Glutamatergic neuron (in vitro differentiated cells): ENCODE results near the gene STX4. TPM values are rescaled to one million over a fixed set of nuclear protein-coding genes. Genes with fewer than 3 reads are reported as not detected.

Experiments used
- DNase-seq: peaks from one replicate; pipeline ENCODE4 v3.0.0; 2022
- H3K27ac Mint-ChIP-seq: one replicate; pipeline ENCODE4 v1.8.0; 2020; ENCODE audit warnings: mild to moderate bottlenecking, mixed read lengths, inconsistent platforms; ENCODE audit not compliant: unreplicated experiment
- H3K27me3 Mint-ChIP-seq: one replicate; pipeline ENCODE4 v1.8.0; 2020; ENCODE audit warnings: mild to moderate bottlenecking, moderate library complexity, mixed read lengths, inconsistent platforms; ENCODE audit not compliant: unreplicated experiment
- H3K36me3 Mint-ChIP-seq: one replicate; pipeline ENCODE4 v1.8.0; 2020; ENCODE audit warnings: mild to moderate bottlenecking, mixed read lengths, inconsistent platforms; ENCODE audit not compliant: unreplicated experiment
- H3K4me1 Mint-ChIP-seq: one replicate; pipeline ENCODE4 v1.8.0; 2020; ENCODE audit warnings: mild to moderate bottlenecking, low read depth, mixed read lengths, inconsistent platforms; ENCODE audit not compliant: unreplicated experiment
- H3K4me3 Mint-ChIP-seq: one replicate; pipeline ENCODE4 v1.8.0; 2020; ENCODE audit warnings: mild to moderate bottlenecking, mixed read lengths, inconsistent platforms; ENCODE audit not compliant: unreplicated experiment
- H3K9me3 Mint-ChIP-seq: one replicate; pipeline ENCODE4 v1.8.0; 2020; ENCODE audit warnings: mild to moderate bottlenecking, moderate library complexity, mixed read lengths, inconsistent platforms; ENCODE audit not compliant: unreplicated experiment
- CTCF ChIP-seq: fragments of 200-600 bp; sonication (generic); IDR thresholded peaks from one replicate; pipeline ENCODE4 v1.5.0; 2021; ENCODE audit not compliant: partially characterized antibody, unreplicated experiment
- total RNA-seq: library from RNA; stranded (reverse); fragmentation: NEBNext Ultra II Directional; extraction: Animal tissue kit (Norgen Biotek cat#: 25700); gene quantifications from one replicate; pipeline ENCODE4 v1.2.1, GENCODE V29; 2021; ENCODE audit not compliant: unreplicated experiment

Gene STX4
- total RNA-seq, 1 donor from 2014 or later, result 23.4 TPM

- peaks cover 14% of the 10 kb centered on the region for H3K4me1 Mint-ChIP-seq
- H3K27ac Mint-ChIP-seq, result no peak overlapping the region
- no peak overlapping the region for H3K4me3 Mint-ChIP-seq
Measured at GRCh38 chr16:31061126-31061812, 27.9 kb downstream of the STX4 start.

GRCh38 chr16:31061813-31062440 lies 28.6 kb downstream of the STX4 start:
- Mint-ChIP-seq H3K9me3 (peaks cover 14% of the 10 kb centered on the region), H3K36me3 (no peaks in the 10 kb centered on the region), H3K4me3 (no peak overlapping the region), H3K4me1 (peaks cover 14% of the 10 kb centered on the region), H3K27ac (no peak overlapping the region), H3K27me3 (peaks cover 9% of the 10 kb centered on the region)
- no peak for DNase-seq
- no peak for TF ChIP-seq CTCF

More at GRCh38 chr16:31061126-31061812, 27.9 kb downstream of the STX4 start:
- Mint-ChIP-seq H3K9me3 (peaks cover 14% of the 10 kb centered on the region), H3K27me3 (peaks cover 11% of the 10 kb centered on the region), H3K36me3 (no peaks in the 10 kb centered on the region)
- no peak for TF ChIP-seq CTCF
- no peak for DNase-seq

GRCh38 chr16:31063495-31063842 lies 30.1 kb downstream of the STX4 start:
- DNase-seq, result no peak
- no peak for TF ChIP-seq CTCF
- Mint-ChIP-seq H3K9me3 (peaks cover 12% of the 10 kb centered on the region), H3K27me3 (peaks cover 11% of the 10 kb centered on the region), H3K4me1 (peaks cover 14% of the 10 kb centered on the region), H3K36me3 (no peaks in the 10 kb centered on the region), H3K4me3 (no peak overlapping the region), H3K27ac (peak overlapping the region; percentile 43)

DNA sequence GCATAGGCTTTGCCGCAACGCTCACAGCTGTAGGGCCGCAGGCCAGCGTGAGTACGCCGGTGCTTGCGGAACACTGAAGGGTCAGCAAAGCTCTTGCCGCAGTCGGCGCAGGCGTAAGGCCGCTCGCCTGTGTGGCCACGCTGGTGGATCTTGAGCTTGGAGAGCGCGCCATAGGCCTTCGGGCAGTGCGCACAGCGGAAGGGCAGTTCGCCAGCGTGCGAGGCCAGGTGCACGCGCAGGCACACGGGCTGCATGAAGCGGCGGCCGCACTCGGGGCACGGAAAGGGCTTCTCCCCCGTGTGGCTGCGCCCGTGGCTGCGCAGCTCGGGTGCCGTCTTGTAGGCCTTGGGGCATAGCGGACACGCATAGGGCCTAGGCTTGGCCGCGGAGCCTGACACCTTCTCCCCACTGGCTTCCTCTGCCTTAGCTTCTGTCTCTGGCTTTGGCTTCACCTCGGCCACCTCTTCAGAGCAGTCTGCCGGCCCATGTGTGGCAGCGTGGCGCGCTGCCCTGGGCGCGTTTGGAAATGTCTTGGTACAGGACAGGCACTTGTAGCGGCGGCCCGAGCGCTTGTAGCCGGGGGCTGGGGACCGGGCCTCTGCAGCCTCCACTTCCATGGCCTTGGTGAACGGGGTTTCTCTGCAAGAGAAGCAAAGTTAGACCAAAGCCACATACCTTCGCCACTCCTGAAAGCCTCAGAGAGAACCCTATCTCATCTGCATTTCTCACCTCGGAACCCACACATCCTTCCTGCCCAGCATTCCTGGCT lies 30.7 kb downstream of the STX4 start:
- peak overlapping the region; percentile 76 for H3K27ac Mint-ChIP-seq
- peak overlapping the region; percentile 71 for H3K4me3 Mint-ChIP-seq
- TF ChIP-seq CTCF, result no peak
- H3K9me3 Mint-ChIP-seq, result peaks cover 13% of the 10 kb centered on the region
- peaks cover 14% of the 10 kb centered on the region for H3K4me1 Mint-ChIP-seq
- H3K36me3 Mint-ChIP-seq, result no peaks in the 10 kb centered on the region
- DNase-seq, result no peak
- peaks cover 11% of the 10 kb centered on the region for H3K27me3 Mint-ChIP-seq
